Right hindlimb (tissue), 1 donor: Measurements from ENCODE around the gene WEE2.
"Not testable (repeated sequence)": the region's sequence is repeated elsewhere in the genome, so short reads cannot be mapped to it uniquely, and the experiment has no call there.

Experiments
- DNase-seq: peaks from one replicate; pipeline ENCODE4 v3.0.0-alpha.2; 2018

The WEE2 gene

GRCh38 chr7:141708351-141708750 is at the start of gene WEE2:
Gene WEE2 (plus strand): TSS chr7:141708353. CDS start chr7:141708759, 406 bp downstream.
- no peak for DNase-seq

GRCh38 chr7:141659501-141659900 is 48.7 kb upstream of the WEE2 start:
- DNase-seq, result no peak

- no peak for DNase-seq
Observed at GRCh38 chr7:141660259-141660658, 47.9 kb upstream of the WEE2 start.

- DNase-seq, result no peak
Observed at GRCh38 chr7:141663081-141663849, 44.9 kb upstream of the WEE2 start.

- DNase-seq, result no peak
Observed at GRCh38 chr7:141664450-141664849, 43.7 kb upstream of the WEE2 start.

GRCh38 chr7:141665208-141666035 is 42.7 kb upstream of the WEE2 start:
- no peak for DNase-seq

GRCh38 chr7:141666071-141666470 is 42.1 kb upstream of the WEE2 start:
- DNase-seq, result no peak

GRCh38 chr7:141668853-141669252 is 39.3 kb upstream of the WEE2 start:
- no peak for DNase-seq

GRCh38 chr7:141671705-141672496 is 36.3 kb upstream of the WEE2 start:
- no peak for DNase-seq

GRCh38 chr7:141673346-141673745 is 34.8 kb upstream of the WEE2 start:
- DNase-seq, result no peak

- no peak for DNase-seq
Observed at GRCh38 chr7:141674171-141674671, 33.9 kb upstream of the WEE2 start.

GRCh38 chr7:141674702-141675101 is 33.5 kb upstream of the WEE2 start:
- DNase-seq, result no peak

- DNase-seq, result no peak
Observed at GRCh38 chr7:141675436-141676215, 32.5 kb upstream of the WEE2 start.

- DNase-seq, result no peak
Observed at GRCh38 chr7:141676618-141677017, 31.5 kb upstream of the WEE2 start.

GRCh38 chr7:141679014-141679413 is 29.1 kb upstream of the WEE2 start:
- no peak for DNase-seq

- DNase-seq, result peak; percentile 50
Observed at GRCh38 chr7:141685285-141686023, 22.7 kb upstream of the WEE2 start.

- DNase-seq, result no peak
Observed at GRCh38 chr7:141686074-141686473, 22.1 kb upstream of the WEE2 start.

- DNase-seq, result no peak
Observed at GRCh38 chr7:141686670-141687069, 21.5 kb upstream of the WEE2 start.

- no peak for DNase-seq
Observed at GRCh38 chr7:141688043-141688442, 20.1 kb upstream of the WEE2 start.

GRCh38 chr7:141689072-141689825 is 18.9 kb upstream of the WEE2 start:
- not testable (repeated sequence) for DNase-seq

GRCh38 chr7:141691540-141691939 is 16.6 kb upstream of the WEE2 start:
- no peak for DNase-seq
